HG02840 (cell line): ENCODE data around the gene CST6.
A peak's percentile ranks its signal among the peaks of the same experiment; 100 is the strongest.
"Not testable (repeated sequence)": the region's sequence is repeated elsewhere in the genome, so short reads cannot be mapped to it uniquely, and the experiment has no call there.

Experiments
- ATAC-seq: cut with Tn5 transposase; IDR thresholded peaks from one replicate; pipeline ENCODE4 v1.9.1; 2021; ENCODE audit warnings: mild to moderate bottlenecking, moderate library complexity, moderate number of reproducible peaks; ENCODE audit not compliant: unreplicated experiment, low FRiP score

Gene CST6

GRCh38 chr11:65982824-65983588 is 28.8 kb upstream of the CST6 start:
- no peak for ATAC-seq

- ATAC-seq = no peak
These were observed 28.2 kb upstream of the CST6 start for GRCh38 chr11:65983589-65983987.

GRCh38 chr11:65987336-65987735 is 24.5 kb upstream of the CST6 start:
- no peak for ATAC-seq

GRCh38 chr11:65988791-65989592 is 22.8 kb upstream of the CST6 start:
- ATAC-seq = peak; percentile 88

- ATAC-seq = no peak
These were observed 19.8 kb upstream of the CST6 start for GRCh38 chr11:65992056-65992455.

GRCh38 chr11:65997286-65997685 is 14.5 kb upstream of the CST6 start:
- ATAC-seq = no peak

- ATAC-seq = peak; percentile 90
These were observed 9.7 kb upstream of the CST6 start, which contains the start of the genes BANF1 and EIF1AD for GRCh38 chr11:66001942-66002647. Gene BANF1, plus strand, starts transcription at chr11:66002503. Its CDS starts 748 bp downstream, at chr11:66003251. Gene EIF1AD, minus strand, starts transcription at chr11:66002157. Its CDS starts 1,768 bp downstream, at chr11:66000389.

GRCh38 chr11:66002648-66003225 is 9.1 kb upstream of the CST6 start:
- peak; percentile 36 for ATAC-seq

GRCh38 chr11:66003291-66003690 is 8.5 kb upstream of the CST6 start:
- no peak for ATAC-seq

- ATAC-seq = no peak
These were observed 7.6 kb upstream of the CST6 start for GRCh38 chr11:66004186-66004585.

GRCh38 chr11:66006134-66006890 is 5.5 kb upstream of the CST6 start:
- ATAC-seq = no peak

- ATAC-seq = no peak
These were observed 5.0 kb upstream of the CST6 start for GRCh38 chr11:66006891-66007176.

- no peak for ATAC-seq
These were observed 4.6 kb upstream of the CST6 start for GRCh38 chr11:66007201-66007634.

GRCh38 chr11:66008095-66008467 is 3.7 kb upstream of the CST6 start:
- ATAC-seq = no peak

- no peak for ATAC-seq
These were observed 3.2 kb upstream of the CST6 start for GRCh38 chr11:66008468-66009101.

- not testable (repeated sequence) for ATAC-seq
These were observed 1.8 kb upstream of the CST6 start for GRCh38 chr11:66010036-66010435.

- ATAC-seq = no peak
These were observed 496 bp upstream of the CST6 start for GRCh38 chr11:66011239-66011784.

GRCh38 chr11:66012371-66012945 is 650 bp downstream of the CST6 start:
- no peak for ATAC-seq
